Lung (tissue), 12 donors: Measurements from ENCODE around the gene SHC3. TPM values are rescaled to one million over a fixed set of nuclear protein-coding genes. Genes with fewer than 3 reads are reported as not detected.

Experiments used
- ATAC-seq: fragments of 200-7000 bp; cut with Tn5 transposase; one replicate; pipeline ENCODE4 v1.9.1; 2020; ENCODE audit warnings: moderate number of reproducible peaks; ENCODE audit not compliant: insufficient read depth, low FRiP score
- DNase-seq, 3 donors: peaks; one replicate each; pipeline ENCODE4 v3.0.0-alpha.2; 2013 to 2017
- H3K27ac ChIP-seq, 2 donors: one replicate each; pipeline ENCODE4 v1.5.1; 2013; ENCODE audit warnings: mild to moderate bottlenecking in 2 of 2, moderate library complexity in 2 of 2, control low read depth in 1 of 2, inconsistent platforms in 1 of 2, low read depth in 1 of 2, low read length in 1 of 2
- H3K27me3 ChIP-seq, 3 donors: one replicate each; pipeline ENCODE4 v1.5.1; 2013; ENCODE audit warnings: low read length in 2 of 3; ENCODE audit not compliant: control insufficient read depth in 3 of 3, insufficient read depth in 3 of 3
- H3K36me3 ChIP-seq, 4 donors: one replicate each; pipeline ENCODE4 v1.5.1; 2013; ENCODE audit warnings: low read length in 4 of 4, mild to moderate bottlenecking in 1 of 4, moderate library complexity in 1 of 4; ENCODE audit not compliant: control insufficient read depth in 4 of 4, insufficient read depth in 4 of 4
- H3K4me1 ChIP-seq, 5 donors: one replicate each; pipeline ENCODE4 v1.5.1; 2013; ENCODE audit warnings: low read length in 5 of 5, mild to moderate bottlenecking in 2 of 5, moderate library complexity in 1 of 5; ENCODE audit not compliant: control insufficient read depth in 5 of 5, insufficient read depth in 5 of 5
- H3K4me3 ChIP-seq: one replicate; pipeline ENCODE4 v1.5.1; 2013; ENCODE audit warnings: mild to moderate bottlenecking, control low read depth, moderate library complexity
- H3K9ac ChIP-seq, 2 donors: one replicate each; pipeline ENCODE4 v1.5.1; 2013; ENCODE audit warnings: low read length in 2 of 2, control low read depth in 1 of 2; ENCODE audit not compliant: insufficient read depth in 1 of 2
- H3K9me3 ChIP-seq, 4 donors: one replicate each; pipeline ENCODE4 v1.5.1; 2013; ENCODE audit warnings: low read length in 3 of 4, mild to moderate bottlenecking in 1 of 4, moderate library complexity in 1 of 4; ENCODE audit not compliant: control insufficient read depth in 4 of 4, insufficient read depth in 3 of 4
- CTCF ChIP-seq: IDR thresholded peaks from 2 replicates; pipeline ENCODE4 v1.5.1; 2012; ENCODE audit warnings: mild to moderate bottlenecking; ENCODE audit errors: control extremely low read depth, extremely low read depth
- WGBS, 2 donors: extraction: QIAGEN DNeasy Blood & Tissue Kit; methylation state at CpG; one replicate each; pipeline ENCODE4 v1.1.7; 2013; 5-methylcytosine and 5-hydroxymethylcytosine counted together
- polyA plus RNA-seq, 2 donors: library from polyadenylated mRNA; stranded (reverse); fragments of 200-250 nt; gene quantifications; one replicate each; pipeline ENCODE4 v1.2.1, GENCODE V29; 2013
- total RNA-seq, 2 donors: library from RNA; depleted of rRNA in 1 of 2; stranded (reverse); fragments of >200 nt in 1 of 2; gene quantifications; one replicate each; pipeline ENCODE4 v1.2.1, GENCODE V29; 2014 to 2021
- donor health status: control.
- donor health status: control.
- donor health status: Bipolar disorder and iron deficiency.
- donor health status: healthy.
- donor health status: DM: yes; HTN: yes; CAD: no.

SHC3 gene
- total and polyA plus RNA-seq, 4 donors, result 1.8 to 19.2 (median 4.0) TPM

GRCh38 chr9:88959727-88960469 lies 218.7 kb downstream of the SHC3 start:
- Histone ChIP-seq H3K27me3 (no peaks in the 10 kb centered on the region), H3K27ac (no peak overlapping the region), H3K9ac (no peak overlapping the region), H3K9me3 (no peaks in the 10 kb centered on the region), H3K4me3 (no peak overlapping the region), H3K4me1 (no peaks in the 10 kb centered on the region), H3K36me3 (no peaks in the 10 kb centered on the region)
- 86 to 90% methylated on average over 5 of the region's 5 CpGs for WGBS, 2 donors
- no peak for TF ChIP-seq CTCF
- ATAC-seq (no peak), DNase-seq (no peak)

GRCh38 chr9:88957526-88957925 lies 221.1 kb downstream of the SHC3 start:
- Histone ChIP-seq H3K27ac (no peak overlapping the region), H3K4me1 (peaks cover 0 to 12% (median 0%) of the 10 kb centered on the region in 5 donors), H3K36me3 (no peaks in the 10 kb centered on the region), H3K4me3 (no peak overlapping the region), H3K9me3 (no peaks in the 10 kb centered on the region), H3K9ac (no peak overlapping the region), H3K27me3 (no peaks in the 10 kb centered on the region)
- no peak for TF ChIP-seq CTCF
- WGBS, 2 donors, result 78% methylated on average over 3 of the region's 3 CpGs
- no peak for ATAC-seq
- DNase-seq, result no peak

Other genes with a start within 250 kb of the SHC3 start
- 10 to 100 TPM; 14.5 to 38.7 TPM for gene S1PR3, start 187.3 kb downstream of the SHC3 start, total RNA-seq
- gene S1PR3, start 187.3 kb downstream of the SHC3 start, polyA plus RNA-seq, result 10 to 100 TPM in 1 of 2 donors, 1 to 10 TPM in 1; 2.8 to 14.0 TPM
- 10 to 100 TPM; 17.4 to 35.4 TPM for gene CKS2, start 132.4 kb upstream of the SHC3 start, total RNA-seq
- gene CKS2, start 132.4 kb upstream of the SHC3 start, polyA plus RNA-seq, result 100 to 1,000 TPM in 1 of 2 donors, 10 to 100 TPM in 1; 40.4 to 113 TPM
- gene SECISBP2, start 139.7 kb upstream of the SHC3 start, total RNA-seq, result 100 to 1,000 TPM in 1 of 2 donors, 10 to 100 TPM in 1; 52.3 to 112 TPM
- gene SECISBP2, start 139.7 kb upstream of the SHC3 start, polyA plus RNA-seq, result 10 to 100 TPM; 26.6 to 33.7 TPM